IMR-90 (cell line): ENCODE data around the gene MPIG6B. TPM values are rescaled to one million over a fixed set of nuclear protein-coding genes. Genes with fewer than 3 reads are reported as not detected.

Source experiments
- ATAC-seq: fragments of 200-7000 bp; cut with Tn5 transposase; 2 replicates; pipeline ENCODE4 v1.9.1; 2020; ENCODE audit warnings: low read depth, mild to moderate bottlenecking, moderate library complexity
- BruUV-seq: library from RNA; stranded (reverse); fragments of 400-500 nt; replicated peaks from 2 replicates; lab custom pipeline; 2021; lab: Mats Ljungman, UMichigan
- CTCF ChIA-PET: fragments of 300-600 bp; formaldehyde crosslinking; extraction: SDS; loops from one replicate; lab custom pipeline; 2021; ENCODE audit warnings: antibody characterized with exemption; lab: Yijun Ruan, JAX
- POLR2A ChIA-PET: fragments of 300-600 bp; sonication (Branson Sonifier 250); formaldehyde crosslinking; loops from one replicate; lab custom pipeline; 2022; ENCODE audit warnings: antibody characterized with exemption; ENCODE audit not compliant: unreplicated experiment; lab: Charles Lee
- DNase-seq: peaks from one replicate; pipeline ENCODE4 v3.0.0; 2013
- H2AFZ ChIP-seq: replicated peaks from 2 replicates; pipeline ENCODE3; 2013; ENCODE audit warnings: low read length, mild to moderate bottlenecking; ENCODE audit not compliant: poor library complexity
- H2AK5ac ChIP-seq: 2 replicates; pipeline ENCODE4 v1.6.1; 2013; ENCODE audit warnings: low read depth, low read length, inconsistent platforms
- H2AK9ac ChIP-seq: replicated peaks from 2 replicates; pipeline ENCODE3; 2013; ENCODE audit warnings: mild to moderate bottlenecking, low read depth, low read length, moderate library complexity; ENCODE audit not compliant: poor library complexity
- H2BK120ac ChIP-seq: 2 replicates; pipeline ENCODE4 v1.6.1; 2013; ENCODE audit warnings: low read depth, low read length, inconsistent platforms
- H2BK15ac ChIP-seq: 3 replicates; pipeline ENCODE4 v1.6.1; 2013; ENCODE audit warnings: low read depth, low read length, inconsistent platforms
- H2BK20ac ChIP-seq: 2 replicates; pipeline ENCODE4 v1.6.1; 2013; ENCODE audit warnings: low read depth, mild to moderate bottlenecking, inconsistent platforms, low read length, moderate library complexity
- H2BK5ac ChIP-seq: 2 replicates; pipeline ENCODE4 v1.6.1; 2013; ENCODE audit warnings: mild to moderate bottlenecking, low read depth, low read length, inconsistent platforms; ENCODE audit not compliant: poor library complexity, severe bottlenecking
- H3K14ac ChIP-seq: replicated peaks from 2 replicates; pipeline ENCODE4 v1.6.1; 2013; ENCODE audit warnings: low read depth, low read length, inconsistent platforms
- H3K18ac ChIP-seq: 2 replicates; pipeline ENCODE4 v1.6.1; 2013; ENCODE audit warnings: low read depth, low read length, control low read depth
- H3K23ac ChIP-seq: 2 replicates; pipeline ENCODE4 v1.6.1; 2013; ENCODE audit warnings: low read depth, low read length, inconsistent platforms
- H3K27ac ChIP-seq: 2 replicates; pipeline ENCODE4 v1.5.1; 2013; ENCODE audit warnings: mild to moderate bottlenecking, control low read depth, low read length; ENCODE audit not compliant: insufficient read depth
- H3K27me3 ChIP-seq: 2 replicates; pipeline ENCODE4 v1.6.1; 2013; ENCODE audit warnings: low read length; ENCODE audit not compliant: control insufficient read depth, insufficient read depth
- H3K36me3 ChIP-seq: 2 replicates; pipeline ENCODE4 v1.6.1; 2013; ENCODE audit warnings: low read length, mixed read lengths; ENCODE audit not compliant: control insufficient read depth, insufficient read depth
- H3K4ac ChIP-seq: 2 replicates; pipeline ENCODE4 v1.6.1; 2013; ENCODE audit warnings: low read depth, low read length, inconsistent platforms
- H3K4me1 ChIP-seq: 2 replicates; pipeline ENCODE4 v1.6.1; 2013; ENCODE audit warnings: low read length, mixed read lengths; ENCODE audit not compliant: control insufficient read depth, insufficient read depth
- H3K4me2 ChIP-seq: 2 replicates; pipeline ENCODE4 v1.6.1; 2013; ENCODE audit warnings: low read depth, mild to moderate bottlenecking, control low read depth, low read length, moderate library complexity
- H3K4me3 ChIP-seq: 2 replicates; pipeline ENCODE4 v1.5.1; 2013; ENCODE audit warnings: low read depth, mild to moderate bottlenecking, control low read depth, low read length, moderate library complexity; ENCODE audit not compliant: insufficient read depth
- H3K56ac ChIP-seq: 2 replicates; pipeline ENCODE4 v1.6.1; 2013; ENCODE audit warnings: low read length, inconsistent platforms; ENCODE audit not compliant: insufficient read depth; ENCODE audit errors: extremely low read depth
- H3K79me1 ChIP-seq, 2 experiments: 2 replicates each; pipeline ENCODE4 v1.6.1; 2013; ENCODE audit warnings: low read length in 2 of 2, inconsistent platforms in 1 of 2, low read depth in 1 of 2
- H3K9ac ChIP-seq: 2 replicates; pipeline ENCODE4 v1.6.1; 2013; ENCODE audit warnings: low read depth, low read length, control low read depth
- H3K9me1 ChIP-seq: 2 replicates; pipeline ENCODE4 v1.6.1; 2013; ENCODE audit warnings: low read length, inconsistent platforms; ENCODE audit not compliant: insufficient read depth
- H3K9me3 ChIP-seq: 2 replicates; pipeline ENCODE4 v1.6.1; 2013; ENCODE audit warnings: low read length; ENCODE audit not compliant: control insufficient read depth, insufficient read depth
- H4K20me1 ChIP-seq: 2 replicates; pipeline ENCODE4 v1.6.1; 2013; ENCODE audit warnings: low read length, inconsistent platforms; ENCODE audit not compliant: insufficient read depth
- H4K5ac ChIP-seq: 2 replicates; pipeline ENCODE4 v1.6.1; 2013; ENCODE audit warnings: mild to moderate bottlenecking, low read depth, low read length, control low read depth
- H4K8ac ChIP-seq, 2 experiments: 2 replicates each; pipeline ENCODE4 v1.6.1; 2013; ENCODE audit warnings: low read depth in 2 of 2, low read length in 2 of 2, control low read depth in 1 of 2, inconsistent platforms in 1 of 2
- H4K91ac ChIP-seq: 2 replicates; pipeline ENCODE4 v1.6.1; 2013; ENCODE audit warnings: low read depth, low read length, inconsistent platforms; ENCODE audit not compliant: insufficient read depth
- BHLHE40 ChIP-seq: fragments of 150-350 bp; IDR thresholded peaks from 2 replicates; pipeline ENCODE4 v1.6.1; 2016; ENCODE audit warnings: mild to moderate bottlenecking, low read depth, low read length
- CEBPB ChIP-seq: IDR thresholded peaks from 2 replicates; pipeline ENCODE4 v1.6.1; 2012; ENCODE audit warnings: low read depth, low read length, improper control_type of control experiment
- CHD1 ChIP-seq: IDR thresholded peaks from 2 replicates; pipeline ENCODE4 v1.6.1; 2012; ENCODE audit warnings: low read depth, low read length, improper control_type of control experiment
- MAFK ChIP-seq: IDR thresholded peaks from 2 replicates; pipeline ENCODE4 v1.6.1; 2012; ENCODE audit warnings: low read depth, low read length, improper control_type of control experiment
- MAZ ChIP-seq: IDR thresholded peaks from 2 replicates; pipeline ENCODE4 v1.6.1; 2012; ENCODE audit warnings: low read depth, mild to moderate bottlenecking, low read length, improper control_type of control experiment, moderate library complexity, borderline replicate concordance
- NFE2L2 ChIP-seq: fragments of 150-350 bp; IDR thresholded peaks from 2 replicates; pipeline ENCODE4 v1.6.1; 2016; ENCODE audit warnings: low read depth, mild to moderate bottlenecking, low read length
- POLR2A ChIP-seq: IDR thresholded peaks from 2 replicates; pipeline ENCODE4 v1.6.1; 2012; ENCODE audit warnings: mild to moderate bottlenecking, low read depth, low read length
- RAD21 ChIP-seq: IDR thresholded peaks from 2 replicates; pipeline ENCODE4 v1.6.1; 2012; ENCODE audit warnings: low read length, improper control_type of control experiment
- RCOR1 ChIP-seq: IDR thresholded peaks from 2 replicates; pipeline ENCODE4 v1.6.1; 2012; ENCODE audit warnings: mild to moderate bottlenecking, low read length, improper control_type of control experiment; ENCODE audit not compliant: insufficient replicate concordance
- RFX5 ChIP-seq: IDR thresholded peaks from 2 replicates; pipeline ENCODE4 v1.8.0; 2012; ENCODE audit warnings: low read depth, mild to moderate bottlenecking, low read length, moderate library complexity
- SMC3 ChIP-seq: fragments of 150-350 bp; IDR thresholded peaks from 2 replicates; pipeline ENCODE4 v1.6.1; 2016; ENCODE audit warnings: low read depth, mild to moderate bottlenecking, antibody characterized with exemption, low read length, moderate library complexity
- WGBS, 2 experiments: methylation state at CpG; one replicate each; pipeline versions ENCODE4 v1.1.5 to v1.1.7; 2013; ENCODE audit warnings: missing lambda C conversion rate in 2 of 2; ENCODE audit not compliant: insufficient read length in 1 of 2; ENCODE audit errors: extremely low coverage in 2 of 2; 5-methylcytosine and 5-hydroxymethylcytosine counted together
- dilution Hi-C: fragments of 300-500 bp; cut with HindIII; formaldehyde crosslinking; loops from one replicate; pipeline ENCODE4 v1.14.3; 2018; ENCODE audit warnings: low sequenced_read_pairs; ENCODE audit not compliant: unreplicated experiment
- in situ Hi-C: fragments of 300-500 bp; cut with MboI; formaldehyde crosslinking; loops from 3 replicates; pipeline ENCODE4 v1.14.3; 2019; ENCODE audit warnings: low sequenced_read_pairs, inconsistent platforms, mixed read lengths
- intact Hi-C: fragments of 100-400 bp; cut with micrococcal nuclease; formaldehyde crosslinking; loops from 2 replicates; pipeline ENCODE4 v1.10.0; 2022
- polyA plus RNA-seq, 3 experiments: library from polyadenylated mRNA; depleted of rRNA; stranded (reverse); fragments of >200 nt; gene quantifications; 2 replicates each; pipeline ENCODE4 v1.2.3, GENCODE V29; 2012; ENCODE audit warnings: low replicate concordance in 1 of 3
- total RNA-seq: library from RNA; depleted of rRNA; stranded (reverse); fragments of >200 nt; gene quantifications from 2 replicates; pipeline ENCODE4 v1.2.3, GENCODE V29; 2012
- TF ChIP-seq, protein P1 (sequence below): fragments of 150-350 bp; IDR thresholded peaks from 2 replicates; pipeline ENCODE4 v1.6.1; 2016; ENCODE audit warnings: low read depth, mild to moderate bottlenecking, low read length, moderate library complexity, borderline replicate concordance
- TF ChIP-seq, protein P2 (sequence below): conservative IDR thresholded peaks from 2 replicates; pipeline ENCODE4 v1.5.1; 2012; ENCODE audit warnings: mild to moderate bottlenecking, low read depth, low read length, improper control_type of control experiment

Gene MPIG6B
- total and polyA plus RNA-seq, 2 of the 4 experiments (the other 2 are of a cell fraction) = not detected

GRCh38 chr6:31728767-31729514 is 5.8 kb downstream of the MPIG6B start, which contains the start of gene DDAH2:
Gene DDAH2 (minus strand): TSS chr6:31729299. CDS start chr6:31729161, 138 bp downstream.
- Histone ChIP-seq H3K23ac (peak within 1 kb of the TSS; percentile 91; the same call in 1 of the 2 replicates), H4K20me1 (peaks cover 26% of the 10 kb centered on the region), H3K14ac (peak within 1 kb of the TSS; percentile 89), H2BK20ac (0 out of 2 replicates have a peak within 1 kb of the TSS, but pooled peaks have one; percentile 6), H3K9me3 (no peaks in the 10 kb centered on the region), H2AK5ac (peak within 1 kb of the TSS; percentile 90), H3K27ac (peak within 1 kb of the TSS; percentile 85), H2BK15ac (peak within 1 kb of the TSS; percentile 45; the same call in 1 of the 3 replicates), H3K79me1 (peaks cover 0 to 44% of the 10 kb centered on the region in 2 experiments; a peak in 3 of 4 replicates), H3K9ac (peak within 1 kb of the TSS; percentile 81), H3K4me3 (peak within 1 kb of the TSS; percentile 85), H4K5ac (peak within 1 kb of the TSS; percentile 50), H3K36me3 (peaks cover 44% of the 10 kb centered on the region), H2BK5ac (peak within 1 kb of the TSS; percentile 83), H2AFZ (peak within 1 kb of the TSS; percentile 96), H3K27me3 (no peaks in the 10 kb centered on the region), H4K91ac (peak within 1 kb of the TSS; percentile 72), H4K8ac (peak within 1 kb of the TSS; percentile 17 to 82; a peak in 2 of 4 replicates), H2BK120ac (peak within 1 kb of the TSS; percentile 78), H3K9me1 (peaks cover under 1% of the 10 kb centered on the region; the same call in 1 of the 2 replicates), H3K4ac (peak within 1 kb of the TSS; percentile 92), H3K4me2 (peak within 1 kb of the TSS; percentile 92), H3K18ac (peak within 1 kb of the TSS; percentile 66; the same call in 1 of the 2 replicates), H3K4me1 (peaks cover 3% of the 10 kb centered on the region), H2AK9ac (peak within 1 kb of the TSS; percentile 99), H3K56ac (peak within 1 kb of the TSS; percentile 67)
- CTCF ChIA-PET = interaction anchor here (0.5 to 0.7 kb wide), 2 partner anchors 42 to 48 kb away, joined by 3 read pairs; partner anchors contain the start of gene LY6G5C
- in situ Hi-C loops = no loop called here
- intact Hi-C loops = loop anchor here (2.0 kb wide), 2 partner anchors 48 to 102 kb away; partner anchors contain the start of gene LY6G5C
- peak; percentile 33 for ATAC-seq
- POLR2A ChIA-PET = interaction anchor here (0.6 kb wide), 1 partner anchor 189 kb away, joined by 3 read pairs; no protein-coding TSS in a partner anchor
- no peak for DNase-seq
- 6% methylated on average over 14 of the region's 36 CpGs; no CpG with 5 or more reads in 1 of the 2 experiments for WGBS, 2 experiments
- no TSS peak for BruUV-seq
- dilution Hi-C loops = no loop called here
- TF ChIP-seq NFE2L2 (no peak), POLR2A (no peak), MAZ (no peak; the same call in 1 of the 2 replicates), RCOR1 (no peak), CEBPB (no peak), BHLHE40 (no peak), MAFK (no peak), RFX5 (no peak), CHD1 (no peak), SMC3 (no peak), RAD21 (no peak)
- TF ChIP-seq, protein P1, sequence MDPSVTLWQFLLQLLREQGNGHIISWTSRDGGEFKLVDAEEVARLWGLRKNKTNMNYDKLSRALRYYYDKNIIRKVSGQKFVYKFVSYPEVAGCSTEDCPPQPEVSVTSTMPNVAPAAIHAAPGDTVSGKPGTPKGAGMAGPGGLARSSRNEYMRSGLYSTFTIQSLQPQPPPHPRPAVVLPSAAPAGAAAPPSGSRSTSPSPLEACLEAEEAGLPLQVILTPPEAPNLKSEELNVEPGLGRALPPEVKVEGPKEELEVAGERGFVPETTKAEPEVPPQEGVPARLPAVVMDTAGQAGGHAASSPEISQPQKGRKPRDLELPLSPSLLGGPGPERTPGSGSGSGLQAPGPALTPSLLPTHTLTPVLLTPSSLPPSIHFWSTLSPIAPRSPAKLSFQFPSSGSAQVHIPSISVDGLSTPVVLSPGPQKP = no peak
- TF ChIP-seq, protein P2, sequence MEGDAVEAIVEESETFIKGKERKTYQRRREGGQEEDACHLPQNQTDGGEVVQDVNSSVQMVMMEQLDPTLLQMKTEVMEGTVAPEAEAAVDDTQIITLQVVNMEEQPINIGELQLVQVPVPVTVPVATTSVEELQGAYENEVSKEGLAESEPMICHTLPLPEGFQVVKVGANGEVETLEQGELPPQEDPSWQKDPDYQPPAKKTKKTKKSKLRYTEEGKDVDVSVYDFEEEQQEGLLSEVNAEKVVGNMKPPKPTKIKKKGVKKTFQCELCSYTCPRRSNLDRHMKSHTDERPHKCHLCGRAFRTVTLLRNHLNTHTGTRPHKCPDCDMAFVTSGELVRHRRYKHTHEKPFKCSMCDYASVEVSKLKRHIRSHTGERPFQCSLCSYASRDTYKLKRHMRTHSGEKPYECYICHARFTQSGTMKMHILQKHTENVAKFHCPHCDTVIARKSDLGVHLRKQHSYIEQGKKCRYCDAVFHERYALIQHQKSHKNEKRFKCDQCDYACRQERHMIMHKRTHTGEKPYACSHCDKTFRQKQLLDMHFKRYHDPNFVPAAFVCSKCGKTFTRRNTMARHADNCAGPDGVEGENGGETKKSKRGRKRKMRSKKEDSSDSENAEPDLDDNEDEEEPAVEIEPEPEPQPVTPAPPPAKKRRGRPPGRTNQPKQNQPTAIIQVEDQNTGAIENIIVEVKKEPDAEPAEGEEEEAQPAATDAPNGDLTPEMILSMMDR = no peak
